NCI-H2227 (cell line): ENCODE results near the gene SS18L1.

Experiments used
- DNase-seq: peaks from one replicate; lab custom pipeline; 2025; ENCODE audit not compliant: unreplicated experiment; lab: John Stamatoyannopoulos, UW

SS18L1 gene

DNA sequence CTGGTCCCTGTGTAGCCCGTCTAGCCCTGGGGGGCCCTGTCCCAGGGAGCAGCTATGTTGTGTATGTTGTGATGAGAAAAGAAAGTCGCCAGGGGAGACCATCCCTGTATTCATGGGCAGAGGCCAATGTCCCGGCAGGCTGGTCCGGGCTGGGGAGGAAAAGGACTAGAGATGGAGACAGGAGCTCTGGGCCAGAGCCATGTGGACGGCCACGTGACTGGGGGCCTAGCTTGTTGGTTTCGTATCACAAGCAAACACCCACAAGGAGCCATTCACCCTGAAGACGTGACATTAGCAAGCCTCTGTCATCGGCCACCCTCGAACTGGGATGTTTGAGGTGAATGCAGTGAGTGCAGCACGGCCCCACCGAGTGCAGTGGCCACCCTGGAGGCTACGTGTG lies 79.4 kb downstream of the SS18L1 start:
- no peak for DNase-seq

DNA sequence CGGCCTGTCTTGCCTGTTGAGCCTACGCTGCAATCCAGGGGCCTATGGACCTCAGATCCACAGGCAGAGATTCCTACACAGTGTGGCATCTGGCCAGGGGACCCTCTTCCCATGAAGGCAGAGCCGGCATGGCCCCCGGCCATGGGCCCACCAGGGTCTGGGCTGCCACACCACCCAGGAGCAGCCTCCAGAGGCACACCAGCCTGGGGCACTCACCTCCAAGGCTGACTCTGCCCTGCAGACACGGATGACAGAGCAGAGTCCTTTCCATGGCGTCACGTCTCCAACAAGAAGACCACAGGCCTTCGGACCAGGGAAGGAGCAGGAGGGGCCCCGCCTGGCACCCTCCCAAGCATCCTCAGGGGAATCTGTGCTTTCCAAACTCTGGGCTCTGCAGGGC lies 80.0 kb downstream of the SS18L1 start:
- no peak for DNase-seq

DNA sequence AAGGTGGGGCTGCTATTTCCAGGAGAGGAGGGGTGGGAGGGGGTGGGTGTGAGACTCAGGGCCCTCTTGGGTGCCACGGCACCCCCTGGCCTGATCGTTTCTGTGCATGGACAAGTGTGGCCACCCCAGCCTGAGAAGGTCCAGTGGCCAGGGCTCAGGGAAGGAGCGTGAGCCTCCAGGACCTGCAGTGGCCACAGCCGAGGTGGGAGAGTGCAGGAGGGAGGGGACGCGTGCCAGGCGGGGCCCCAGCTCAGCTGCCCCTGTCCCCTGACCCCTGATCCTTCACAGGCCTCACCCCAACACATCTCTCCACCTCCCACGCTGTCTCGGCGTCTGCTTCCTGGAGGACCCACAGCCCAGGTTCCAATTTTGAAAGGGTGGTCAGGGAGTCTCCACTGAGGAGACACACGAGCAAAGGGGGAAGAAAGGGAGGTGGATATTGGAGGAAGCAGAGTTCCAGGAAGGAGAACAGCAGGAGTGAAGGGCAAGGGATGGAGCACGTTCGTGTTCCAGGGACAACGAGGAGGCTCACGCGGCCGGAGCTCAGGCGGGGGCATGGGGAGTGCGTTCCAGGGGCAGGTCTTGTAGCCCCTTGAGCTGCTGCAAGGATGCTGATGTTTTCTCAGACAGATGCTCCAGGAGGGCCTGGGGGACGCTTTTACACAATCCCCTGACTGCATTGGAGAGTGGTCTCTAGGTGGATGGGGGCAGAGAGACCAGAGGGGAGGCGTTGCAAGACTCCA lies 80.7 kb downstream of the SS18L1 start:
- no peak for DNase-seq

DNA sequence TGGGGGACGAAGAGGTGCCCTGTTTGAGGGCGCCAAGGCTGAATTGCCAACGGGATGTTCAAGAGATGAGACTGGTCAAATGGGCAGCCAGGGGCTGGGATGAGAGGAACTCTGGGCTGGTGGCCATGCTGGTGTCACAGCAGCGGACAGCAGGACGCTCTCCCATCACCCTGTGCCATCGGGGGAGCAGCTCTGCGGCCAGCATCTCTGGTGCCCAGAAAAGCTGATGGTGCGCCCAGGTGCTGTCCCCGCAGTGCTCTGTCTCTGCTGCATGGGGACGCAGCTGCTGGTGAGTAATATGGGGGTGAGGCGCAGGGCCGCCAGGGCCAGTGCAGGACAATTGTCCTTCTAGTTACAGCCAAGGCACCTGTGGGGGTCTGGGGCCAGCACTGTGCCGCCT lies 81.5 kb downstream of the SS18L1 start:
- no peak for DNase-seq

DNA sequence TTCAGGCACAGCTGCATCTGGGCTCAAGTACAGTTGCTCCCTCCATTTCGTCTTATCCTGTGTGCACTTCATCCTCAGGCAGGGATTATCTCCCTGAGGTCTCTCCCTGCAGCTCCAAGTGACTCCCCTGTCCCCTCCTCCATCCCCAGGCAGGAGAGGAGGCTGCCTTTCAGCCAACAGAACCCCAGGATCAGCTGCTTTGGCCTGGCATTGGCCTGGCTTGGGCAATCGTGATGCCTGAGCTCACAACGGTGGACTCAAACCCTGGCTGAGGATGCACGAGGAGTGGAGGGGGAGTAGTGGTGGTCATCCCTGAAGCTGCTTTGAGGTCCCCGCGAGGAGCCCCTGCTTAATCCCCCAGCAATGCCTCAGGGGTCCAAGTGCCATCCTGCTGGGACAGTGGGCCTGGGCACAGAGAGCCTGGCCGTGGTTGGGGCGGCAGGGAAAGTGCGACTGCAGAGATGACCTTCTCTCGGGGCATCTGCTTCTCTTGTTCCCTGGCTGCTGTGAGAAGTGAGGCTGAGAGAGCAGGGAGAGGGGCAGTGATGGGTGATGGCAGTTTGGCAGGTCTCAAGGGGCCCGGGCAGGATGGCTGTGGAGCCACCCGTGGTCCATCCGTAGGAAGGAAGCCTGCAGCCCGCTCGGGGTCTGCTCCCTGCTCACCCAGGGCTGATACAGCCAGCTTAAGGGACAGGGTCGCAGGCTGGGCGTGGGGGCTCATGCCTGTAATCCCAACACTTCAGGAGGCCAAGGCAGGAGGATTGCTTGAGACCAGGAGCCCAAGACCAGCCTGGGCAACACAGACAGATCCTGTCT lies 82.5 kb downstream of the SS18L1 start:
- no peak for DNase-seq

DNA sequence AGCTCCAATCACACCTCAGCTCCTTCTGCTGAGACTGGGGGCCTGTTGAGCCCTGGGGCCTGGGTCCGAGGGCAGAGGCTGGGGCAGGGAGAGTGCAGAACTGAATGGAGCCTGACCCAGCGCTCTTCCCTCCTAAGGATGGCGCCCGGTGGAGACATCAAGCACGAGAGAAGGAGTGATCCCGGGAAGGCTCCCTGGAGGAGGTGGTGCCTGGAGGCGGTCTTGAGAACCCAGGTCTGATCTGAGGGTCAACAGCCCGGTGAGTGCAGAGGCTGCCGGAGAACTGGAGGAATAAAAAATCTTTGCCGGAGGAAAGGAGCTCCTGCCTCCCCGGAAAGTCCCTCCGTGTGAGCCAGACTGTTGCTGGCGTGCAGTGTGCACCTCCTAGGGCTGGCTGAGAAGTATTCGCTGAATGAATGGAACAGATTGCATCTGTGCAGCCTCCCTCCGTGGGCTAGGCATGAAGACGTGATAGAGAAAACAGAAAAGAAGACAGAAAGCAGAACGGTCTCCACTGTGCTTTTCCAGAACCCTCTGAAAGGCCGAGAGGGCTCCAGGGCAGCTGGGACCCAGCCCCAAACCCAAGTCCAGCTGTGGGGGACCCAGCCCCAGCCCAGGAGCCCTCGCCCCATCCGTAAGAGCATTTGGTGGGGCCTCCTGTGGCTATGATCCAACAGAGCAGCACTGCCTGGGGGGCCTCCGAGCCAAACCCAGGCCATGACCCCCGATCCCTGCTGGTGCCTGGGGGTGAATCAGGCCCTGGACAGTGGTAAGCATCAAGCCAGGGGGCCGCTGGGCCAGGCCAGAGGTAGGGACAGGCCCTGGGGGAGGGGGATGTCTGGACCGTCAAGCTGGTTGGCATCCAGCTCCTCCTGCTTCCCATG lies 83.4 kb downstream of the SS18L1 start:
- DNase-seq = no peak

DNA sequence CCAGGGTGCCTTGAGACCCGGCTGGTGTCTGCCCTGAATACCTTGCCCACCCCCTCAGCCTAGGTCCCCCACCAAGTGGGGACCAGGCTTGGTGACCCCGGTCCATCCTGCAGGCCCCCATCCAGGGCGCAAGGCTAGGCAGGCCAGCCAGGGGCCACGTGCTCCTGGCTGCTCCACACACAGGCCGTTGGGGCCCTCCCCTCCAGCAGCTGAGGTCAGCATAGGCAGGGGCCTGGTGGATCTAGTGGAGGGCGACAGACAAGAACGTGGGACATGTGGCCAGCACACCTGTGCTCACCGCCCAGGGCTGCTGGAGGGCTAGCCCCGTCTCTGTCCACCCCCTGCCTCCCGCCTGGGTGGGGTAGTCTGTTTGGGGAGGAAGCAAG lies 84.0 kb downstream of the SS18L1 start:
- DNase-seq = no peak

DNA sequence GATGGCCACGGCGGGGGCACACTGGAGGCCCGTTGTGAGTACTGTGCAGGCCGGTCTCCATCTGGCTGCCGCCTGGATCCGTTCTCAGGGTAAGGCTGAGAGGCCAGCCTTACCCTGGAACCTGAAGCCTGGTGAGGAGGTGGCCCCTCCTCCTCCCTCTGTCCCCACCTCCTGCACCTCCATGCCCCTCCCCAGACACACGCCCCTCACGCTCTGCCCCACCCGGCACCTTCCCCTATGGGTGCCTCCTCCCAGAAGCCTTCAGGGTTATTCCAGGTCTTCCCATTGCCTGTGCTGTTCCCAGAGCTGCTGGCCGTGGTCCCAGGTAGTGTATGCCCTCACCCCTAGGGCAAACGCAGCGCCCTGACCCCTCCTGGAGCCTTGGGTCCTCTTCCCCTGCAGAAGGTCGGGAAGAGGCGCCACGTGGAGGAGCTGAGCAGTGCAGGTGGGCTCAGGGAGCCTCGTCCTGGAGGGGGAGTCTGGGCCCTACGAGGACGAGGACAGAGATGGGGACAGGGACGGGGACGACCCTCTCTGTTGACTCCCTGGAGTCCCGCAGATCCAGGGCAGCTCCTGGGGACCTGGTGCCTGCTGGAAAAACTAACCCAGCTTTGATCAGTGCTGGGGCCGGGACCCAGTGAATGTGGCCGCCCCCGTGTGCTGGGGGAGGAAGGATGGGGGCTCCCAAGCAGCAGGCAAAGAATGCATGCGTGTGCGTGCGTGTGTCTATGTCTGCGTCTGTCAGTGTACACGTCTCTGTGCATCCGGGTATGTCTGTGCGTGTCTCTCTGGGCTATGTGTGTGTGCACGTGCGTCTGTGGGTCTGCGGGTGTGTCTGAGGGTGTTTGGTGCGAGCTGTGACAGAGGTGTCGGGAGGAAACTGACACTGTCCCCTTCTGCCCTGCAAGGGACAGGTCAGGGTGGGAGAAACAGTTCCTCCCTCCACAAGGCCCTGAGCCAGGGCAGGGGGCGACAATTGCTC lies 84.7 kb downstream of the SS18L1 start:
- DNase-seq = no peak

DNA sequence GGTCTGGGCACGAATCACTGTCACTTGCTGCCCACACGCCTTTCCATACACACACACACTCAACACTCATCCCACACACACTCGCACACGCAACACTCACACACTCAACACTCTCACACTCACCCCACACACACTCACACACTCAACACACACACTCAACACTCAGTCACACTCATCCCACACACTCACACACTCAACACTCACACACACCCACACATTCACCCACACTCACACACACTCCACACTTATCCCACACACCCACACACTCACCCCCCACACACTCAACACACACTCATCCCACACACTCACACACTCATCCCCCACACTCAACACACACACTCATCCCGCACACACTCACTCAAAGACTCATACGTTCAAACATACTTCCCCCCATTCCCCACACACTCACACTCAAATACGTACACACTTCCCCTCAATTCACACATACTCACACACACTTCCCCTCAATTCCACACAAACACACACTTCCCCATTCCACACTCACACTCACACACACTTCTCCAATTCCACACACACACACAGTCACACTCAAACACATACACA lies 85.5 kb downstream of the SS18L1 start:
- DNase-seq = no peak

DNA sequence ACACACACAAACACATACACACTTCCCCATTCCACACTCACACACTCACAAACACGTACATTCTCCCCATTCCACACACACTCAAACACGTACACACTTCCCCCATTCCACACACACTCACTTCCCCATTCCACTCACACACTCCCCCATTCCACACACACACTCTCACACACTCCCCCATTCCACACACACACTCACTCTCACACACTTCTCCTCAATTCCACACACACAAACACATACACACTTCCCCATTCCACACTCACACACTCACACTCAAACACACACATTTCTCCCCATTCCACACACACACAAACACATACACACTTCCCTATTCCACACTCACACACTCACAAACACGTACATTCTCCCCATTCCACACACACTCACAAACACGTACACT lies 86.1 kb downstream of the SS18L1 start:
- DNase-seq = no peak

DNA sequence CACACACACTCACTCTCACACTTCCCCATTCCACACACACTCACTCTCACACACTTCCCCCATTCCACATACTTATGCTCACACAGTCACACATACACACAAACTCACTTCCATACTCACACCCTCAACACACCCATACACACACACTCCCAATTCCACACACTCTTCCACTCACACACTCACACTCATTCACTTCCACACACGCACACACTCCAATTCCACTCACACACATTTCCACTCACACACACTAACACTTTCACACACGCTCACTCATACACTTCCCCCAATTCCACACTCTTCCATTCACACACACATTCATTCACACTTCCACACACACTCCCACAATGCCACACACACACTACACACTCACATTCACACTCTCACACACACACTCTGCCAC lies 86.7 kb downstream of the SS18L1 start:
- no peak for DNase-seq

DNA sequence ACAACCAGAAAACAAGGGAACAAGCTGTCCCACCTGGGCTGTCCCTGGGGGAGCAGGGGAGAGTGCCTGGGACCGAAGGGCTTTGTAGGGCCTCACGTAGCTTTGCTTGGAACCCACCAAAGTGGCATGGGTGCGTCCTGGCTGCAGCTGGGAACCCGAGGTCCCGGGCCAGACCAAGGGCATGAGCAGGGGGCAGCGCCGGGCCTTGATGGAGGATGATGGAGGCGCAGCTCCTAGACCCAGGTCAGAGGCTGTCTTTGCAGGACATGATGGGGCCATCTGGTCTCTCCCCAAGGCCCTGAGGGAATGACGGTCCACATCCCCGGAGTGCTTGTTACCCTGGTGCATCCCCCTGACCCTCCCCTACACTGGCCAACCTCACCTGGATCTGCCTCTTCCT lies 87.1 kb downstream of the SS18L1 start:
- no peak for DNase-seq

DNA sequence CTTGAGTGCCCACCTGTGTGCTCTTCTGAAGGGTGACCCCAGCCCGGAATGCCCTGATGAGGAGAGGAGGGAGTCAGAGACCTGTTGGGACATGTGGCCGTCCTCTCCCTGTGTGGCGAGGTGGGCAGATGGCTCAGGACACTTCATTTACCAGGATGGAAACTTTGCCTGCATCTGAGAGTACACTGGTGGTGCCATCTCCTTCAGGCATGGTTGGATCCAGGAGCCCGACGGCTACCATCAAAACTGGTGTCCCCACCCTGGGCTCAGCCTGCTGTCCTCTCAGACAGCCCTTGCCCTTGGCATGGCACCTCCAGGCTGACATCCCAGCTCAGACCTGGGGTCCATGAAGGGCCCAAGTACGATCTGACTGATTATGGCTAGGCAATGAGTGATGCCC lies 87.7 kb downstream of the SS18L1 start:
- no peak for DNase-seq
